ENCODE results near the gene SHQ1. TPM values are rescaled to one million over a fixed set of nuclear protein-coding genes. Genes with fewer than 3 reads are reported as not detected.

The SHQ1 gene
- 14.8 TPM for polyA plus RNA-seq (2012; ENCODE audit: missing spikeins)

- DNase-seq (ENCODE audit: insufficient read length): peak; percentile 69
- TF ChIP-seq TAF1 (IDR thresholded peaks at IDR 0.05; ENCODE audit: borderline replicate concordance, low read depth, low read length): no peak
- TF ChIP-seq POLR2AphosphoS5 (IDR thresholded peaks at IDR 0.05; ENCODE audit: low read depth, low read length): peak; percentile 74
- peak; percentile 80 for TF ChIP-seq POLR2A (IDR thresholded peaks at IDR 0.05; ENCODE audit: low read depth, low read length)
- FAIRE-seq: peak; percentile 98
Measured at GRCh38 chr3:72847751-72848702, at the start of gene SHQ1. Gene SHQ1, minus strand, starts transcription at chr3:72848445. Its CDS starts 105 bp downstream, at chr3:72848340.

GRCh38 chr3:72897758-72898007 is 49.4 kb upstream of the SHQ1 start:
- TF ChIP-seq TAF1 (IDR thresholded peaks at IDR 0.05; ENCODE audit: borderline replicate concordance, low read depth, low read length) (no peak), POLR2A (IDR thresholded peaks at IDR 0.05; ENCODE audit: low read depth, low read length) (no peak), POLR2AphosphoS5 (IDR thresholded peaks at IDR 0.05; ENCODE audit: low read depth, low read length) (no peak)
- DNase-seq (ENCODE audit: insufficient read length) (no peak), FAIRE-seq (no peak)

- DNase-seq (ENCODE audit: insufficient read length) (no peak), FAIRE-seq (no peak)
- no peak for TF ChIP-seq POLR2AphosphoS5 (IDR thresholded peaks at IDR 0.05; ENCODE audit: low read depth, low read length)
- TF ChIP-seq POLR2A (IDR thresholded peaks at IDR 0.05; ENCODE audit: low read depth, low read length): no peak
- no peak for TF ChIP-seq TAF1 (IDR thresholded peaks at IDR 0.05; ENCODE audit: borderline replicate concordance, low read depth, low read length)
Measured at GRCh38 chr3:72896996-72897757, 48.9 kb upstream of the SHQ1 start.

- FAIRE-seq: no peak
- TF ChIP-seq POLR2AphosphoS5 (IDR thresholded peaks at IDR 0.05; ENCODE audit: low read depth, low read length): no peak
- no peak for TF ChIP-seq TAF1 (IDR thresholded peaks at IDR 0.05; ENCODE audit: borderline replicate concordance, low read depth, low read length)
- no peak for TF ChIP-seq POLR2A (IDR thresholded peaks at IDR 0.05; ENCODE audit: low read depth, low read length)
- DNase-seq (ENCODE audit: insufficient read length): no peak
Measured at GRCh38 chr3:72894976-72895552, 46.8 kb upstream of the SHQ1 start.

- no peak for DNase-seq (ENCODE audit: insufficient read length)
- FAIRE-seq: no peak
- no peak for TF ChIP-seq POLR2AphosphoS5 (IDR thresholded peaks at IDR 0.05; ENCODE audit: low read depth, low read length)
- no peak for TF ChIP-seq TAF1 (IDR thresholded peaks at IDR 0.05; ENCODE audit: borderline replicate concordance, low read depth, low read length)
- TF ChIP-seq POLR2A (IDR thresholded peaks at IDR 0.05; ENCODE audit: low read depth, low read length): no peak
Measured at GRCh38 chr3:72892870-72893269, 44.6 kb upstream of the SHQ1 start.

- TF ChIP-seq TAF1 (IDR thresholded peaks at IDR 0.05; ENCODE audit: borderline replicate concordance, low read depth, low read length): no peak
- no peak for TF ChIP-seq POLR2A (IDR thresholded peaks at IDR 0.05; ENCODE audit: low read depth, low read length)
- FAIRE-seq (no peak), DNase-seq (ENCODE audit: insufficient read length) (no peak)
Measured at GRCh38 chr3:72892081-72892775, 44.0 kb upstream of the SHQ1 start.

- no peak for DNase-seq (ENCODE audit: insufficient read length)
- no peak for TF ChIP-seq TAF1 (IDR thresholded peaks at IDR 0.05; ENCODE audit: borderline replicate concordance, low read depth, low read length)
- TF ChIP-seq POLR2AphosphoS5 (IDR thresholded peaks at IDR 0.05; ENCODE audit: low read depth, low read length): no peak
- TF ChIP-seq POLR2A (IDR thresholded peaks at IDR 0.05; ENCODE audit: low read depth, low read length): no peak
- FAIRE-seq: no peak
Measured at GRCh38 chr3:72891053-72891855, 43.0 kb upstream of the SHQ1 start.

GRCh38 chr3:72890166-72890925 is 42.1 kb upstream of the SHQ1 start:
- DNase-seq (ENCODE audit: insufficient read length): no peak
- no peak for FAIRE-seq

GRCh38 chr3:72889310-72890165 is 41.3 kb upstream of the SHQ1 start:
- no peak for TF ChIP-seq TAF1 (IDR thresholded peaks at IDR 0.05; ENCODE audit: borderline replicate concordance, low read depth, low read length)
- no peak for TF ChIP-seq POLR2AphosphoS5 (IDR thresholded peaks at IDR 0.05; ENCODE audit: low read depth, low read length)
- no peak for TF ChIP-seq POLR2A (IDR thresholded peaks at IDR 0.05; ENCODE audit: low read depth, low read length)
- FAIRE-seq: no peak
- DNase-seq (ENCODE audit: insufficient read length): no peak

More at GRCh38 chr3:72890166-72890925, 42.1 kb upstream of the SHQ1 start:
- TF ChIP-seq POLR2AphosphoS5 (IDR thresholded peaks at IDR 0.05; ENCODE audit: low read depth, low read length) (no peak), TAF1 (IDR thresholded peaks at IDR 0.05; ENCODE audit: borderline replicate concordance, low read depth, low read length) (no peak), POLR2A (IDR thresholded peaks at IDR 0.05; ENCODE audit: low read depth, low read length) (no peak)

Measured in GM12892 (cell line).